GM12873 (cell line): Measurements from ENCODE around the gene PGGHG.

Experiments
- CTCF ChIP-seq: IDR thresholded peaks from 2 replicates; pipeline ENCODE4 v1.5.1; 2012; ENCODE audit warnings: low read depth, mild to moderate bottlenecking, moderate library complexity, low read length, control low read depth; ENCODE audit not compliant: insufficient read depth; ENCODE audit errors: missing control alignments

The PGGHG gene

GRCh38 chr11:279040-279965, 9.6 kb upstream of the PGGHG start:
- TF ChIP-seq CTCF = no peak

GRCh38 chr11:279966-280705, 8.8 kb upstream of the PGGHG start:
- no peak for TF ChIP-seq CTCF

- TF ChIP-seq CTCF = no peak
These were observed 8.0 kb upstream of the PGGHG start for GRCh38 chr11:280706-281485.

GRCh38 chr11:281486-282161, 7.3 kb upstream of the PGGHG start:
- no peak for TF ChIP-seq CTCF

- TF ChIP-seq CTCF = no peak
These were observed 6.8 kb upstream of the PGGHG start for GRCh38 chr11:282171-282570.

- TF ChIP-seq CTCF = no peak
These were observed 6.1 kb upstream of the PGGHG start for GRCh38 chr11:282630-283360.
